Neural cell (in vitro differentiated cells): ENCODE results near the gene AREG.

ENCODE experiments used
- CTCF ChIP-seq: fragments of 450-650 bp; IDR thresholded peaks from 2 replicates; pipeline ENCODE4 v1.5.1; 2014; ENCODE audit warnings: antibody characterized with exemption, mild to moderate bottlenecking, moderate library complexity; ENCODE audit not compliant: poor library complexity, severe bottlenecking
- POLR2AphosphoS5 ChIP-seq: IDR thresholded peaks from 2 replicates; pipeline ENCODE4 v1.6.1; 2012
- REST ChIP-seq: IDR thresholded peaks from 2 replicates; pipeline ENCODE4 v1.6.1; 2012; ENCODE audit warnings: borderline replicate concordance
- SMC3 ChIP-seq: fragments of 450-650 bp; conservative IDR thresholded peaks from 2 replicates; pipeline ENCODE4 v1.6.1; 2014; ENCODE audit warnings: antibody characterized with exemption, mild to moderate bottlenecking, moderate library complexity; ENCODE audit not compliant: poor library complexity
- TAF1 ChIP-seq: IDR thresholded peaks from 2 replicates; pipeline ENCODE4 v1.6.1; 2012; ENCODE audit warnings: low read depth

GRCh38 chr4:74479009-74479408 is 34.1 kb downstream of the AREG start:
- TF ChIP-seq CTCF = no peak
- TF ChIP-seq POLR2AphosphoS5 = no peak
- TF ChIP-seq SMC3 = no peak
- TF ChIP-seq REST = no peak
- TF ChIP-seq TAF1 = no peak
